A549 (cell line): ENCODE data around the gene PAPPA2. TPM values are rescaled to one million over a fixed set of nuclear protein-coding genes. Genes with fewer than 3 reads are reported as not detected.

Source experiments
- ATAC-seq, 2 experiments: fragments of 200-7000 bp in 1 of 2; fragments of >200 bp in 1 of 2; cut with Nextera tagmentation in 1 of 2; cut with Tn5 transposase in 1 of 2; 3 replicates each; pipeline versions ENCODE4 v1.8.0 to v1.9.1; 2018 to 2020; ENCODE audit warnings: mild to moderate bottlenecking in 1 of 2, moderate library complexity in 1 of 2
- CTCF ChIA-PET: fragments of 300-600 bp; sonication (Branson Sonifier 250); formaldehyde crosslinking; extraction: SDS; loops from one replicate; lab custom pipeline; 2021; ENCODE audit warnings: antibody characterized with exemption, inconsistent platforms; lab: Yijun Ruan, JAX
- POLR2A ChIA-PET: fragments of 350-600 bp; formaldehyde crosslinking; extraction: SDS; loops from one replicate; lab custom pipeline; 2021; ENCODE audit warnings: antibody characterized with exemption, inconsistent platforms; lab: Yijun Ruan, JAX
- DNase-seq, 2 experiments: peaks; one replicate each; pipeline versions ENCODE4 v3.0.0 to v3.0.0-alpha.2; 2011 to 2016; ENCODE audit warnings: low read depth in 1 of 2, low spot score in 1 of 2
- FAIRE-seq: peaks from 2 replicates; lab custom pipeline; 2011; peaks lifted over from hg19 to GRCh38; lab: Jason Lieb, UNC
- H3K27ac ChIP-seq, 2 experiments: fragments of >200 bp; sonication (Bioruptor Twin); formaldehyde crosslinking; 3 replicates each; pipeline ENCODE4 v1.5.1; 2016 to 2017
- H3K4me1 ChIP-seq: fragments of >200 bp; sonication (Bioruptor Twin); formaldehyde crosslinking; 3 replicates; pipeline ENCODE4 v1.6.1; 2016
- H3K4me2 ChIP-seq: fragments of >200 bp; sonication (Bioruptor Twin); formaldehyde crosslinking; 3 replicates; pipeline ENCODE4 v1.6.1; 2016
- H3K4me3 ChIP-seq: fragments of >200 bp; sonication (Bioruptor Twin); formaldehyde crosslinking; 3 replicates; pipeline ENCODE4 v1.5.1; 2016
- H3K9me3 ChIP-seq: fragments of >200 bp; sonication (Bioruptor Twin); formaldehyde crosslinking; 3 replicates; pipeline ENCODE4 v1.6.1; 2016
- CBX8 ChIP-seq: fragments of 200-600 bp; sonication (generic); IDR thresholded peaks from 2 replicates; pipeline ENCODE4 v1.6.1; 2016
- CHD4 ChIP-seq: fragments of 200-600 bp; sonication (generic); IDR thresholded peaks from 2 replicates; pipeline ENCODE4 v1.6.1; 2016; ENCODE audit warnings: antibody characterized with exemption, mild to moderate bottlenecking, borderline replicate concordance
- E2F6 ChIP-seq: IDR thresholded peaks from 2 replicates; pipeline ENCODE4 v1.6.1; 2012; ENCODE audit warnings: low read depth, borderline replicate concordance
- EHF ChIP-seq: fragments of 250-450 bp; sonication (Bioruptor Pico); IDR thresholded peaks from 2 replicates; pipeline ENCODE4 v1.5.0; 2020; ENCODE audit warnings: mild to moderate bottlenecking
- EP300 ChIP-seq, 2 experiments: fragments of >200 bp; sonication (Bioruptor Twin); formaldehyde crosslinking; IDR thresholded peaks; 2 replicates in 1 of 2; 3 replicates in 1 of 2; pipeline ENCODE4 v1.6.1; 2016 to 2017
- FOSB ChIP-seq: fragments of 250-450 bp; sonication (Bioruptor Pico); IDR thresholded peaks from 2 replicates; pipeline ENCODE4 v1.5.0; 2020; ENCODE audit warnings: mild to moderate bottlenecking, moderate library complexity
- HEYL ChIP-seq: fragments of 250-450 bp; sonication (Bioruptor Pico); IDR thresholded peaks from 2 replicates; pipeline ENCODE4 v1.8.0; 2021; ENCODE audit warnings: mild to moderate bottlenecking, moderate library complexity
- HOXB13 ChIP-seq: fragments of 250-450 bp; sonication (Bioruptor Pico); IDR thresholded peaks from 2 replicates; pipeline ENCODE4 v1.5.0; 2020; ENCODE audit warnings: low read depth, mild to moderate bottlenecking, moderate library complexity
- JUN ChIP-seq, 2 experiments: fragments of >200 bp; sonication (Bioruptor Twin); formaldehyde crosslinking; IDR thresholded peaks; 2 replicates in 1 of 2; 3 replicates in 1 of 2; pipeline ENCODE4 v1.6.1; 2016 to 2017
- JUNB ChIP-seq: fragments of >200 bp; sonication (Bioruptor Twin); formaldehyde crosslinking; IDR thresholded peaks from 2 replicates; pipeline ENCODE4 v1.6.1; 2016
- MAX ChIP-seq: IDR thresholded peaks from 2 replicates; pipeline ENCODE4 v1.6.1; 2012
- MYC ChIP-seq: IDR thresholded peaks from 2 replicates; pipeline ENCODE4 v1.6.1; 2012; ENCODE audit warnings: mild to moderate bottlenecking, inconsistent platforms, low read length, improper control_type of control experiment, borderline replicate concordance
- PBX3 ChIP-seq: IDR thresholded peaks from 2 replicates; pipeline ENCODE4 v1.6.1; 2012
- PHF8 ChIP-seq: fragments of 200-600 bp; sonication (generic); IDR thresholded peaks from 2 replicates; pipeline ENCODE4 v1.6.1; 2016; ENCODE audit warnings: low read depth, mild to moderate bottlenecking, antibody characterized with exemption, moderate library complexity, borderline replicate concordance
- POLR2A ChIP-seq: IDR thresholded peaks from 2 replicates; pipeline ENCODE4 v1.6.1; 2012; ENCODE audit warnings: mild to moderate bottlenecking, low read length
- RARB ChIP-seq: fragments of 250-450 bp; sonication (Bioruptor Pico); IDR thresholded peaks from 2 replicates; pipeline ENCODE4 v1.8.0; 2021; ENCODE audit warnings: mild to moderate bottlenecking, moderate library complexity
- RCOR1 ChIP-seq: fragments of 150-350 bp; IDR thresholded peaks from 2 replicates; pipeline ENCODE4 v1.6.1; 2014; ENCODE audit warnings: antibody characterized with exemption, low read length, low read depth
- REST ChIP-seq: fragments of 200-600 bp; sonication (generic); IDR thresholded peaks from 2 replicates; pipeline ENCODE4 v1.6.1; 2016; ENCODE audit warnings: antibody characterized with exemption, mild to moderate bottlenecking, moderate library complexity
- SMC3 ChIP-seq: fragments of >200 bp; sonication (Bioruptor Twin); formaldehyde crosslinking; IDR thresholded peaks from 3 replicates; pipeline ENCODE4 v1.6.1; 2018; ENCODE audit warnings: inconsistent platforms
- TFCP2L1 ChIP-seq: fragments of 250-450 bp; sonication (Bioruptor Pico); IDR thresholded peaks from 2 replicates; pipeline ENCODE4 v1.5.0; 2021; ENCODE audit warnings: mild to moderate bottlenecking
- ZFP36 ChIP-seq: fragments of 450-650 bp; IDR thresholded peaks from 2 replicates; pipeline ENCODE4 v1.6.1; 2014; ENCODE audit warnings: borderline replicate concordance; ENCODE audit not compliant: partially characterized antibody
- ZNF302 ChIP-seq: fragments of 250-450 bp; sonication (Bioruptor Pico); IDR thresholded peaks from 2 replicates; pipeline ENCODE4 v1.9.0; 2021; ENCODE audit warnings: inconsistent platforms, mild to moderate bottlenecking, moderate library complexity
- WGBS: methylation state at CpG from one replicate; pipeline ENCODE4 v1.1.6; 2017; ENCODE audit errors: missing lambda C conversion rate; 5-methylcytosine and 5-hydroxymethylcytosine counted together
- polyA plus RNA-seq, 4 experiments: library from polyadenylated mRNA; depleted of rRNA in 3 of 4; stranded (reverse); fragments of >200 nt; fragmentation: RNase III in 1 of 4; extraction: RNeasy Plus Mini Kit Qiagen cat#74134 plus additional on column Dnase treatment in 1 of 4; gene quantifications; 2 replicates in 3 of 4; 3 replicates in 1 of 4; pipeline ENCODE4 v1.2.3, GENCODE V29; 2011 to 2017

The PAPPA2 gene
- polyA plus RNA-seq, 2 of the 4 experiments (the other 2 are of a cell fraction) = 0.03 to 0.72 TPM

- no peak for DNase-seq
- no peaks in the 10 kb centered on the region for H3K4me1 ChIP-seq
- no peak for FAIRE-seq
- no peak overlapping the region for H3K27ac ChIP-seq
- no peak overlapping the region for H3K4me2 ChIP-seq
- TF ChIP-seq JUNB (no peak), REST (no peak), EHF (no peak), ZNF302 (CRISPR knock-in tag) (no peak), RARB (no peak), HOXB13 (CRISPR knock-in tag) (no peak), TFCP2L1 (CRISPR knock-in tag) (no peak), EP300 (IDR thresholded peaks at IDR 0.05) (no peak), SMC3 (no peak), ZFP36 (no peak), CBX8 (no peak)
- no peaks in the 10 kb centered on the region for H3K9me3 ChIP-seq
- CTCF ChIA-PET = interaction anchor here (1.5 kb wide), 1 partner anchor 21 kb away, joined by 5 read pairs; no protein-coding TSS in a partner anchor
- no peak overlapping the region for H3K4me3 ChIP-seq
- ATAC-seq = no peak
- WGBS = 3% methylated on average over 6 of the region's 6 CpGs
- POLR2A ChIA-PET = no interaction called here
Observed at GRCh38 chr1:176539018-176539417, 76.0 kb downstream of the PAPPA2 start.

- Histone ChIP-seq H3K4me1 (no peaks in the 10 kb centered on the region), H3K27ac (no peak overlapping the region), H3K4me3 (no peak overlapping the region), H3K9me3 (no peaks in the 10 kb centered on the region), H3K4me2 (no peak overlapping the region)
- FAIRE-seq (no peak), ATAC-seq (no peak), DNase-seq (no peak)
- TF ChIP-seq POLR2A = no peak
- TF ChIP-seq JUN (IDR thresholded peaks at IDR 0.05) = no peak
- TF ChIP-seq ZFP36 = no peak
- no peak for TF ChIP-seq CHD4
- no peak for TF ChIP-seq PBX3
- TF ChIP-seq MYC = no peak
- TF ChIP-seq FOSB (CRISPR knock-in tag) = no peak
- TF ChIP-seq PHF8 = no peak
- no peak for TF ChIP-seq EHF
- no peak for TF ChIP-seq MAX
- no peak for TF ChIP-seq E2F6
- no peak for TF ChIP-seq HEYL
- TF ChIP-seq RCOR1 = no peak
- 8% methylated on average over 1 of the region's 1 CpG for WGBS
- ChIA-PET CTCF (interaction anchor here (1.1 kb wide), 1 partner anchor 19 kb away, joined by 5 read pairs; no protein-coding TSS in a partner anchor), POLR2A (no interaction called here)
Observed at GRCh38 chr1:176540428-176540827, 77.5 kb downstream of the PAPPA2 start.
